Measurements from ENCODE around the gene DHRS1.

DNA sequence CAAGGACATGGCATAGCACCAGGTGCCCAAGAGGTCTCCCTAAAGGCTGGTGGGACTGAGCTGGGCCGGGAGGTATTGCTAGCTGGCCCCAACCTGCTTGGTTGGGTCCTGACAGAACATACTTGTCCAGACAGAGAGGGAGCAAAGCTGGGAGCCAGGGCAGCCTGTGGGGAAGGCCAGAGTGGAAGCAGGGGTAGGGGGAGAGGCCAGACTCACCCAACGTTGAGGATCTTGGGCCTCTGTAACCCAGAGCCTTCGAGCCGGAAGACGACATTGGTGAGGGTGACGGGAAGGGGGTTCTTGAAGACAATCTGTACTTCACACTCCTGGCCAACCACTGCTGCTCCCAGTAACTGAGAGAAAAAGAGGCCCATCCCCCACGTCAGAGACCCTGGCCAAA, 45.6 kb downstream of the DHRS1 start:
- TF ChIP-seq, protein P1, sequence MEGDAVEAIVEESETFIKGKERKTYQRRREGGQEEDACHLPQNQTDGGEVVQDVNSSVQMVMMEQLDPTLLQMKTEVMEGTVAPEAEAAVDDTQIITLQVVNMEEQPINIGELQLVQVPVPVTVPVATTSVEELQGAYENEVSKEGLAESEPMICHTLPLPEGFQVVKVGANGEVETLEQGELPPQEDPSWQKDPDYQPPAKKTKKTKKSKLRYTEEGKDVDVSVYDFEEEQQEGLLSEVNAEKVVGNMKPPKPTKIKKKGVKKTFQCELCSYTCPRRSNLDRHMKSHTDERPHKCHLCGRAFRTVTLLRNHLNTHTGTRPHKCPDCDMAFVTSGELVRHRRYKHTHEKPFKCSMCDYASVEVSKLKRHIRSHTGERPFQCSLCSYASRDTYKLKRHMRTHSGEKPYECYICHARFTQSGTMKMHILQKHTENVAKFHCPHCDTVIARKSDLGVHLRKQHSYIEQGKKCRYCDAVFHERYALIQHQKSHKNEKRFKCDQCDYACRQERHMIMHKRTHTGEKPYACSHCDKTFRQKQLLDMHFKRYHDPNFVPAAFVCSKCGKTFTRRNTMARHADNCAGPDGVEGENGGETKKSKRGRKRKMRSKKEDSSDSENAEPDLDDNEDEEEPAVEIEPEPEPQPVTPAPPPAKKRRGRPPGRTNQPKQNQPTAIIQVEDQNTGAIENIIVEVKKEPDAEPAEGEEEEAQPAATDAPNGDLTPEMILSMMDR (IDR thresholded peaks at IDR 0.05; ENCODE audit: insufficient read depth, low read depth, low read length), result no peak
- no peak for TF ChIP-seq EZH2 (IDR thresholded peaks at IDR 0.05; ENCODE audit: insufficient read depth, low read length)

All from astrocyte (in vitro differentiated cells and primary cell).